Peyer's patch (tissue), 4 donors: ENCODE results near the gene CDKAL1.

Experiments
- POLR2A ChIP-seq, 2 donors: fragments of 450-650 bp; IDR thresholded peaks; one replicate each; pipeline ENCODE4 v1.5.1; 2017; ENCODE audit warnings: antibody characterized with exemption in 2 of 2, mild to moderate bottlenecking in 2 of 2, moderate library complexity in 2 of 2
- TF ChIP-seq, protein P1 (sequence below), 6 experiments: fragments of 450-650 bp in 4 of 6; fragments of 200-600 bp in 2 of 6; sonication (generic) in 1 of 6; IDR thresholded peaks; one replicate each; pipeline ENCODE4 v1.5.1; 2017 to 2019; ENCODE audit warnings: antibody characterized with exemption in 6 of 6, mild to moderate bottlenecking in 3 of 6, moderate library complexity in 1 of 6

DNA sequence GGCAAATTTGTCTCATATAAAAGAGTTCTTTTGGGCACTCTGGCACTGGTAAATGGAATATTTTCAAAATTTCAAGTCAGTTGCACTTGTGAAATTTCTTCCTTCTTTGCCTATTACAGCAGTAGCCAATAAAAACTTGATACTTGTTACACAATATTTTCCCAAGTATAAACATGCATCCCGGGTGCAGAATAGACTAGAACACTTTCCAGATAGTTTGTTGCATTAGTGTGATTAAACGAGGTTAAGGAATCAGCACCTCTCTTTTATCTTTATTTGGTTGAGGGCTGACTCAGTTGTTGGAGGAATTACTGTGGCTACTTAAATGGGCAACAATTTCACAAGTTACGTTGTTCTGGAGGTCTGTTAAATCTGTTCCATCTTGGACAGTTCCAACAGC lies 467.5 kb downstream of the CDKAL1 start:
- TF ChIP-seq, protein P1, sequence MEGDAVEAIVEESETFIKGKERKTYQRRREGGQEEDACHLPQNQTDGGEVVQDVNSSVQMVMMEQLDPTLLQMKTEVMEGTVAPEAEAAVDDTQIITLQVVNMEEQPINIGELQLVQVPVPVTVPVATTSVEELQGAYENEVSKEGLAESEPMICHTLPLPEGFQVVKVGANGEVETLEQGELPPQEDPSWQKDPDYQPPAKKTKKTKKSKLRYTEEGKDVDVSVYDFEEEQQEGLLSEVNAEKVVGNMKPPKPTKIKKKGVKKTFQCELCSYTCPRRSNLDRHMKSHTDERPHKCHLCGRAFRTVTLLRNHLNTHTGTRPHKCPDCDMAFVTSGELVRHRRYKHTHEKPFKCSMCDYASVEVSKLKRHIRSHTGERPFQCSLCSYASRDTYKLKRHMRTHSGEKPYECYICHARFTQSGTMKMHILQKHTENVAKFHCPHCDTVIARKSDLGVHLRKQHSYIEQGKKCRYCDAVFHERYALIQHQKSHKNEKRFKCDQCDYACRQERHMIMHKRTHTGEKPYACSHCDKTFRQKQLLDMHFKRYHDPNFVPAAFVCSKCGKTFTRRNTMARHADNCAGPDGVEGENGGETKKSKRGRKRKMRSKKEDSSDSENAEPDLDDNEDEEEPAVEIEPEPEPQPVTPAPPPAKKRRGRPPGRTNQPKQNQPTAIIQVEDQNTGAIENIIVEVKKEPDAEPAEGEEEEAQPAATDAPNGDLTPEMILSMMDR (IDR thresholded peaks at IDR 0.05): no peak
- TF ChIP-seq POLR2A (IDR thresholded peaks at IDR 0.05): no peak
